ENCODE results near the gene C2CD2. TPM values are rescaled to one million over a fixed set of nuclear protein-coding genes. Genes with fewer than 3 reads are reported as not detected.
A peak's percentile ranks its signal among the peaks of the same experiment; 100 is the strongest.

C2CD2 gene
- total RNA-seq, 2 experiments from 2014 or later = 8.2 to 8.8 TPM

DNA sequence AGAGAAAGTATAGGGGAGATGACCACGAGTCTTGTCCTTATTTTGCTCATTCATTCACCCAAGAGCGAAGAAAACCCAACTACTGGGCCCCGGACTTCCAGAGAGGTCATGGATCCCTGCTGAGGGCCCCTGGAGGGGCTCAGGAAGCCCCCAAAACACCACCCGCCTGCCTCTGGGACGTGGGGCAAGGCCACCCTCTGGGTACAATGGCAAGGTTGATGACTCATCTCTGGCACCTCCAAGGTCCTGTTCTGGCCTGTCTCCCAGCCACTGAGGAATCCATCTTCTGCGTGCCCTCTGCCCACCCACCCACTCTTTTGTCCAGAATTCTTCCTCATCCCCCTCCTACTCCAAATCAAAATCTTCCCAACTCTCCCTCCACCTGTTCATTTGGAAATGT is 53.4 kb downstream of the C2CD2 start:
- CTCF ChIA-PET = no interaction called here
- H3K4me3 ChIP-seq (ENCODE audit: low read length) = no peak overlapping the region
- Mint-ChIP-seq H3K27me3 (no peaks in the 10 kb centered on the region), H3K9me3 (no peaks in the 10 kb centered on the region), H3K36me3 (ENCODE audit: low read depth) (peaks cover 45% of the 10 kb centered on the region), H3K4me1 (ENCODE audit: low read depth) (peaks cover 32% of the 10 kb centered on the region), H3K4me3 (no peak overlapping the region), H3K27ac (no peak overlapping the region)
- POLR2A ChIA-PET = interaction anchor here (3.4 kb wide), 1 partner anchor 22 kb away, joined by 17 read pairs; the partner anchor contains the start of gene PRDM15
- peaks cover 26% of the 10 kb centered on the region for H3K4me1 ChIP-seq (ENCODE audit: insufficient read depth, low read length)
- TF ChIP-seq, protein P1, sequence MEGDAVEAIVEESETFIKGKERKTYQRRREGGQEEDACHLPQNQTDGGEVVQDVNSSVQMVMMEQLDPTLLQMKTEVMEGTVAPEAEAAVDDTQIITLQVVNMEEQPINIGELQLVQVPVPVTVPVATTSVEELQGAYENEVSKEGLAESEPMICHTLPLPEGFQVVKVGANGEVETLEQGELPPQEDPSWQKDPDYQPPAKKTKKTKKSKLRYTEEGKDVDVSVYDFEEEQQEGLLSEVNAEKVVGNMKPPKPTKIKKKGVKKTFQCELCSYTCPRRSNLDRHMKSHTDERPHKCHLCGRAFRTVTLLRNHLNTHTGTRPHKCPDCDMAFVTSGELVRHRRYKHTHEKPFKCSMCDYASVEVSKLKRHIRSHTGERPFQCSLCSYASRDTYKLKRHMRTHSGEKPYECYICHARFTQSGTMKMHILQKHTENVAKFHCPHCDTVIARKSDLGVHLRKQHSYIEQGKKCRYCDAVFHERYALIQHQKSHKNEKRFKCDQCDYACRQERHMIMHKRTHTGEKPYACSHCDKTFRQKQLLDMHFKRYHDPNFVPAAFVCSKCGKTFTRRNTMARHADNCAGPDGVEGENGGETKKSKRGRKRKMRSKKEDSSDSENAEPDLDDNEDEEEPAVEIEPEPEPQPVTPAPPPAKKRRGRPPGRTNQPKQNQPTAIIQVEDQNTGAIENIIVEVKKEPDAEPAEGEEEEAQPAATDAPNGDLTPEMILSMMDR (IDR thresholded peaks at IDR 0.05) = no peak
- ATAC-seq (ENCODE audit: poor library complexity) = no peak
- H3K27ac ChIP-seq (ENCODE audit: low read depth in 1 of 2, low read length in 2 of 2) = no peak overlapping the region
- intact Hi-C loops (cut with DNase I, micrococcal nuclease) = no loop called here
- H3K36me3 ChIP-seq (ENCODE audit: insufficient read depth, low read length) = peaks cover 5% of the 10 kb centered on the region
- no peaks in the 10 kb centered on the region for H3K9me3 ChIP-seq (ENCODE audit: control insufficient read depth in 1 of 2, insufficient read depth in 1 of 2, low read length in 2 of 2)
- no peaks in the 10 kb centered on the region for H3K27me3 ChIP-seq (ENCODE audit: control insufficient read depth in 1 of 2, insufficient read depth in 2 of 2, low read length in 2 of 2)
- no peak for DNase-seq

DNA sequence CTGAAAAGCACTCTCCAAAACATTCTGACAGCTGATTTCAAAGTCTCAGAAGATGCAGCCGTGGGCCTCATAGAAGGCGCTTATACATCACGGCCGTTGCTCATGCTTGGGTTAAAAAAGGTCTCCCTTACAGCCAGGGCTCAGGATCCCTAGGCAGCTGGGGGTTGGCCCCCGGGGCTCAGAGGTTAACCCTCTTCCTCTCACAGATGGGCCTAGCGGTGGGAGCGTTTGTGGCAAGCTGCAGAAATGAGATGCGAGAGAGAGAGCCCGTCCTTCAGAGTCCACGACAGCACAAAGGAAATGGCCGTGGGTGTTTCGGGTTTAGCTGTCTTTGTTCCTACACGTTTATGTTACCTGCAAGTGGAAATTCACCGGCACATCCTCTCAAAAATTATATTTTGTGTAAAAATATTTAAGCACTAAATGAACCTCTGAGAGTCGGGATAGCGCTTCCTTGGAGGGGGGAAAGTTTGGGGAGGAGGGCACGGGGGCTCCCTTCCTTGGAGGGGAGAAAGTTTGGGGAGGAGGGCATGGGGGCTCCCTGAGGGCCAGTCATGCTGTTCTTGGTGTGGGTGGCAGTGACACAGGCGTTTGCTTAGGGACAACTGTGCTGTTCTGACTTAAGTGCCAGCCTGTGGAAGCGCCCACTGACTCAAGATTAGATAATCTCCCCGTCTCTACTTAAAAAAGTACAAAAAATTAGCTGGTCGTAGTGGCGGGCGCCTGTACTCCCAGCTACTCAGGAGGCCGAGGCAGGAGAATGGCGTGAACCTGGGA is 54.2 kb downstream of the C2CD2 start:
- H3K4me3 ChIP-seq (ENCODE audit: low read length) = no peak overlapping the region

DNA sequence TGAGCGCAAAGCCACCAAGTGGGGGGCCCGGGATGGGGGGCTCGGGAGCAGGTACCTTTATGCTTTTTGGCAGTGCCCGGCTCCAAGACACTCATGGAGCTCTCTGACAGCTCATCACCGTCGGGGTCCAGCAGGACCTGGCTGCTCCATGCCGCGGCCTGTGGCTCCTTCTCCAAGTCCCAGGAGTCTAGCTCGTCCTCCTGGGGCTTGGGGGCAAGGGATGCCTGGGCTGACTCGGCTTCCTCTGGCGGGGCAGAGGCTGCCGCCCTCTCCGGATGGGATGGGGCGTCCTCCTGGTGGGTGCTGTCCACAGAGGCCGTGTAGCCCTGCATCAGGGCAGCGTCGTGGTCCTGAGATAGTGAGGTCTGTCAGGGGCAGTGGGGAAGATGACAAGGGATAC is 54.8 kb downstream of the C2CD2 start:
- H3K9me3 Mint-ChIP-seq = no peaks in the 10 kb centered on the region
- H3K27me3 ChIP-seq (ENCODE audit: control insufficient read depth in 1 of 2, insufficient read depth in 2 of 2, low read length in 2 of 2) = no peaks in the 10 kb centered on the region
- DNase-seq (no peak), ATAC-seq (ENCODE audit: poor library complexity) (no peak)
- no peak overlapping the region for H3K27ac ChIP-seq (ENCODE audit: low read depth in 1 of 2, low read length in 2 of 2)
- CTCF ChIA-PET = no interaction called here
- POLR2A ChIA-PET = interaction anchor here (3.4 kb wide), 1 partner anchor 20 kb away, joined by 17 read pairs; the partner anchor contains the start of gene PRDM15
- no peaks in the 10 kb centered on the region for H3K27me3 Mint-ChIP-seq
- intact Hi-C loops (cut with DNase I, micrococcal nuclease) = no loop called here
- TF ChIP-seq, protein P1 (IDR thresholded peaks at IDR 0.05) = no peak
- H3K9me3 ChIP-seq (ENCODE audit: control insufficient read depth in 1 of 2, insufficient read depth in 1 of 2, low read length in 2 of 2) = no peaks in the 10 kb centered on the region
- no peak overlapping the region for H3K4me3 Mint-ChIP-seq
- peak overlapping the region; percentile 61 for H3K27ac Mint-ChIP-seq
- H3K4me1 ChIP-seq (ENCODE audit: insufficient read depth, low read length) = peaks cover 26% of the 10 kb centered on the region
- peaks cover 32% of the 10 kb centered on the region for H3K4me1 Mint-ChIP-seq (ENCODE audit: low read depth)
- peaks cover 31% of the 10 kb centered on the region for H3K36me3 Mint-ChIP-seq (ENCODE audit: low read depth)
- no peak overlapping the region for H3K4me3 ChIP-seq (ENCODE audit: low read length)
- peaks cover 5% of the 10 kb centered on the region for H3K36me3 ChIP-seq (ENCODE audit: insufficient read depth, low read length)

More for the DNA sequence above, 54.2 kb downstream of the C2CD2 start:
- H3K27ac ChIP-seq (ENCODE audit: low read depth in 1 of 2, low read length in 2 of 2) = no peak overlapping the region
- no peaks in the 10 kb centered on the region for H3K9me3 Mint-ChIP-seq
- TF ChIP-seq, protein P1 (IDR thresholded peaks at IDR 0.05) = no peak
- DNase-seq (peak in 6 of 14 experiments; percentile 4 to 49 (median 20)), ATAC-seq (ENCODE audit: poor library complexity) (peak; percentile 40)
- peaks cover 26% of the 10 kb centered on the region for H3K4me1 ChIP-seq (ENCODE audit: insufficient read depth, low read length)
- ChIA-PET POLR2A (interaction anchor here (3.4 kb wide), 1 partner anchor 21 kb away, joined by 17 read pairs; the partner anchor contains the start of gene PRDM15), CTCF (no interaction called here)
- peaks cover 5% of the 10 kb centered on the region for H3K36me3 ChIP-seq (ENCODE audit: insufficient read depth, low read length)
- peaks cover 37% of the 10 kb centered on the region for H3K36me3 Mint-ChIP-seq (ENCODE audit: low read depth)
- H3K27me3 ChIP-seq (ENCODE audit: control insufficient read depth in 1 of 2, insufficient read depth in 2 of 2, low read length in 2 of 2) = no peaks in the 10 kb centered on the region
- H3K9me3 ChIP-seq (ENCODE audit: control insufficient read depth in 1 of 2, insufficient read depth in 1 of 2, low read length in 2 of 2) = no peaks in the 10 kb centered on the region
- peak overlapping the region; percentile 61 for H3K27ac Mint-ChIP-seq
- no peaks in the 10 kb centered on the region for H3K27me3 Mint-ChIP-seq
- H3K4me1 Mint-ChIP-seq (ENCODE audit: low read depth) = peaks cover 32% of the 10 kb centered on the region
- H3K4me3 Mint-ChIP-seq = peak overlapping the region; percentile 31
- intact Hi-C loops (cut with DNase I, micrococcal nuclease) = no loop called here
